GM12874 (cell line): Measurements from ENCODE around the gene NAMPT.

Experiments used
- CTCF ChIP-seq: IDR thresholded peaks from 2 replicates; pipeline ENCODE4 v1.5.1; 2011; ENCODE audit warnings: low read depth, mild to moderate bottlenecking, control low read depth, low read length, moderate library complexity; ENCODE audit not compliant: insufficient read depth

Gene NAMPT

GRCh38 chr7:106291247-106291646 is 6.5 kb upstream of the NAMPT start:
- no peak for TF ChIP-seq CTCF

GRCh38 chr7:106290319-106290718 is 5.5 kb upstream of the NAMPT start:
- no peak for TF ChIP-seq CTCF

- TF ChIP-seq CTCF = no peak
These were observed 5.1 kb upstream of the NAMPT start for GRCh38 chr7:106289848-106290247.

GRCh38 chr7:106288263-106288662 is 3.5 kb upstream of the NAMPT start:
- no peak for TF ChIP-seq CTCF

- no peak for TF ChIP-seq CTCF
These were observed 3.0 kb upstream of the NAMPT start for GRCh38 chr7:106287786-106288185.

GRCh38 chr7:106285855-106286492 is 1.2 kb upstream of the NAMPT start:
- no peak for TF ChIP-seq CTCF

GRCh38 chr7:106285051-106285854 is 470 bp upstream of the NAMPT start:
- TF ChIP-seq CTCF = no peak
